K562 (cell line): ENCODE measurements around the gene MAP7D1. TPM values are rescaled to one million over a fixed set of nuclear protein-coding genes. Genes with fewer than 3 reads are reported as not detected.
A peak's percentile ranks its signal among the peaks of the same experiment; 100 is the strongest.

Source experiments
- ATAC-seq: fragments of 200-7000 bp; cut with Tn5 transposase; 3 replicates; pipeline ENCODE4 v1.9.1; 2020; ENCODE audit warnings: moderate library complexity
- BruUV-seq: library from RNA; stranded (reverse); fragments of 400-500 nt; replicated peaks from 2 replicates; lab custom pipeline; 2021; lab: Mats Ljungman, UMichigan
- CTCF ChIA-PET: fragments of 300-600 bp; formaldehyde crosslinking; extraction: SDS; loops from one replicate; lab custom pipeline; 2021; ENCODE audit warnings: low intra/inter-chr PET ratio; lab: Yijun Ruan, JAX
- POLR2A ChIA-PET: fragments of 300-600, 350-650 bp; sonication (Branson Sonifier 250); formaldehyde crosslinking; extraction: SDS; loops from one replicate; lab custom pipeline; 2021; ENCODE audit warnings: antibody characterized with exemption, inconsistent platforms; lab: Yijun Ruan, JAX
- DNase-seq, 4 experiments: peaks; one replicate each; pipeline versions ENCODE4 v3.0.0 to v3.0.0-alpha.2; 2011 to 2018; ENCODE audit warnings: low spot score in 3 of 4, mixed read lengths in 3 of 4; ENCODE audit errors: extremely low read depth in 1 of 4
- FAIRE-seq: peaks from 2 replicates; lab custom pipeline; 2011; peaks lifted over from hg19 to GRCh38; lab: Jason Lieb, UNC
- H2AFZ ChIP-seq: 2 replicates; pipeline ENCODE4 v1.6.0; 2011; ENCODE audit warnings: low read depth, low read length, control low read depth, inconsistent platforms
- H3K27ac ChIP-seq: fragments of 200-600 bp; 3 replicates; pipeline ENCODE4 v1.8.0; 2011; ENCODE audit warnings: low read depth, mild to moderate bottlenecking, control low read depth, inconsistent platforms, low read length, moderate library complexity, mixed read lengths; ENCODE audit errors: extremely low read depth
- H3K27me3 ChIP-seq, 2 experiments: fragments of 300-600 bp in 1 of 2; 2 replicates in 1 of 2; 3 replicates in 1 of 2; pipeline versions ENCODE4 v1.6.0 to v1.8.0; 2011; ENCODE audit warnings: inconsistent platforms in 2 of 2, low read length in 2 of 2, mild to moderate bottlenecking in 1 of 2, mixed read lengths in 1 of 2, moderate library complexity in 1 of 2; ENCODE audit not compliant: control insufficient read depth in 2 of 2, insufficient read depth in 2 of 2
- H3K36me3 ChIP-seq: fragments of 300-600 bp; 3 replicates; pipeline ENCODE4 v1.8.0; 2011; ENCODE audit warnings: mild to moderate bottlenecking, low read length, inconsistent platforms; ENCODE audit not compliant: control insufficient read depth, insufficient read depth
- H3K4me1 ChIP-seq, 2 experiments: fragments of 200-600 bp in 1 of 2; replicated peaks in 1 of 2; 2 replicates in 1 of 2; 3 replicates in 1 of 2; pipeline versions ENCODE4 v1.5.1 to v1.8.0; 2011; ENCODE audit warnings: inconsistent platforms in 2 of 2, low read length in 2 of 2, mild to moderate bottlenecking in 1 of 2, mixed read lengths in 1 of 2, moderate library complexity in 1 of 2; ENCODE audit not compliant: control insufficient read depth in 2 of 2, insufficient read depth in 2 of 2
- H3K4me2 ChIP-seq: 2 replicates; pipeline ENCODE4 v1.6.1; 2011; ENCODE audit warnings: low read length, control low read depth, inconsistent platforms, mixed read lengths; ENCODE audit not compliant: insufficient read depth
- H3K4me3 ChIP-seq: fragments of 200-600 bp; sonication (generic), shearing (Covaris generic); 2 replicates; pipeline ENCODE4 v1.5.1; 2016; ENCODE audit warnings: control low read depth, inconsistent platforms
- H3K79me2 ChIP-seq: fragments of 200-600 bp; 3 replicates; pipeline ENCODE4 v1.8.0; 2011; ENCODE audit warnings: low read length, inconsistent platforms; ENCODE audit not compliant: control insufficient read depth, insufficient read depth
- H3K9ac ChIP-seq, 2 experiments: 2 replicates each; pipeline versions ENCODE4 v1.6.0 to v1.6.1; 2011; ENCODE audit warnings: low read depth in 2 of 2, low read length in 2 of 2, control low read depth in 1 of 2, inconsistent platforms in 1 of 2, mild to moderate bottlenecking in 1 of 2, mixed read lengths in 1 of 2; ENCODE audit not compliant: insufficient read depth in 1 of 2
- H3K9me1 ChIP-seq: one replicate; pipeline ENCODE4 v1.6.0; 2011; ENCODE audit warnings: inconsistent platforms, mild to moderate bottlenecking, low read length, moderate library complexity; ENCODE audit not compliant: control insufficient read depth, insufficient read depth
- H3K9me3 ChIP-seq: replicated peaks from 2 replicates; pipeline ENCODE4 v1.5.1; 2011; ENCODE audit warnings: low read depth, low read length, inconsistent platforms; ENCODE audit not compliant: control insufficient read depth, insufficient read depth
- H4K20me1 ChIP-seq: replicated peaks from 2 replicates; pipeline ENCODE4 v1.6.1; 2011; ENCODE audit warnings: low read length, inconsistent platforms, mixed read lengths; ENCODE audit not compliant: control insufficient read depth, insufficient read depth
- KHSRP ChIP-seq: fragments of 450-650 bp; IDR thresholded peaks from 2 replicates; pipeline ENCODE4 v1.6.1; 2017
- MIER1 ChIP-seq: fragments of 450-650 bp; IDR thresholded peaks from 2 replicates; pipeline ENCODE4 v1.6.1; 2016; ENCODE audit warnings: antibody characterized with exemption, mild to moderate bottlenecking, low read depth
- POLR2H ChIP-seq: IDR thresholded peaks from 2 replicates; pipeline ENCODE4 v1.6.1; 2016; ENCODE audit warnings: missing genetic modification characterization, low read depth, mild to moderate bottlenecking, control low read depth, missing compliant biosample characterization, moderate library complexity
- SMARCA5 ChIP-seq: fragments of 450-650 bp; IDR thresholded peaks from 2 replicates; pipeline ENCODE4 v1.6.1; 2016
- TCF7 ChIP-seq: sonication (generic); IDR thresholded peaks from 2 replicates; pipeline ENCODE4 v1.6.1; 2016; ENCODE audit warnings: antibody characterized with exemption, borderline replicate concordance
- TEAD2 ChIP-seq: fragments of 450-650 bp; IDR thresholded peaks from 2 replicates; pipeline ENCODE4 v1.6.1; 2016; ENCODE audit warnings: missing genetic modification characterization, control low read depth, missing compliant biosample characterization
- ZNF23 ChIP-seq: fragments of 250-450 bp; sonication (Bioruptor Pico); IDR thresholded peaks from 2 replicates; pipeline ENCODE4 v1.4.0; 2020; ENCODE audit warnings: mild to moderate bottlenecking
- WGBS: fragments of 100-300 bp; shearing (Covaris generic); methylation state at CpG from one replicate; pipeline ENCODE4 v1.1.6; 2016; ENCODE audit warnings: low coverage, mixed read lengths; ENCODE audit not compliant: insufficient coverage; ENCODE audit errors: missing lambda C conversion rate; 5-methylcytosine and 5-hydroxymethylcytosine counted together
- in situ Hi-C: fragments of 300-500 bp; cut with MboI; formaldehyde crosslinking; loops from 4 replicates; pipeline ENCODE4 v1.15.0; 2018; ENCODE audit warnings: inconsistent platforms, mixed read lengths
- intact Hi-C: fragments of 100-400 bp; cut with micrococcal nuclease; formaldehyde crosslinking; loops from 2 replicates; pipeline ENCODE4 v1.14.2; 2022
- polyA plus RNA-seq, 8 experiments: library from polyadenylated mRNA; depleted of rRNA in 4 of 8; stranded (reverse) in 5 of 8; unstranded in 3 of 8; fragments of >200 nt; fragmentation: Nextera tagmentation in 2 of 8; fragmentation: Illumina TruSeq in 1 of 8; extraction: Ambion mirVana in 2 of 8; extraction: Trizol in 1 of 8; gene quantifications; 2 replicates each; pipeline versions ENCODE4 v1.2.1 to v1.2.3, GENCODE V29; 2011 to 2014; ENCODE audit warnings: inconsistent platforms in 1 of 8, missing spikeins in 1 of 8
- total RNA-seq, 7 experiments: library from RNA; depleted of rRNA in 6 of 7; stranded (reverse); fragments of >200 nt in 6 of 7; fragmentation: Illumina TruSeq in 2 of 7; extraction: Trizol in 2 of 7; gene quantifications; 2 replicates each; pipeline versions ENCODE4 v1.2.1 to v1.2.3, GENCODE V29; 2011 to 2021; ENCODE audit warnings: low replicate concordance in 1 of 7
- TF ChIP-seq, protein P1 (sequence below): sonication (generic); formaldehyde crosslinking; IDR thresholded peaks from 2 replicates; pipeline ENCODE4 v1.9.0; 2022; ENCODE audit warnings: mild to moderate bottlenecking, missing genetic modification reagents
- TF ChIP-seq, protein P2 (sequence below), 2 experiments: IDR thresholded peaks; 2 replicates each; pipeline ENCODE4 v1.6.1; 2011; ENCODE audit warnings: borderline replicate concordance in 1 of 2, control low read depth in 1 of 2, low read depth in 1 of 2, low read length in 1 of 2, mild to moderate bottlenecking in 1 of 2, mixed read lengths in 1 of 2, moderate library complexity in 1 of 2; ENCODE audit not compliant: insufficient read depth in 1 of 2, insufficient read length in 1 of 2, poor library complexity in 1 of 2, severe bottlenecking in 1 of 2; ENCODE audit errors: extremely low read depth in 1 of 2
- TF ChIP-seq, protein P3 (sequence below): sonication (generic); formaldehyde crosslinking; IDR thresholded peaks from 2 replicates; pipeline ENCODE4 v1.9.0; 2022; ENCODE audit warnings: mild to moderate bottlenecking, missing genetic modification reagents
- TF ChIP-seq, protein P4 (sequence below): sonication (generic); formaldehyde crosslinking; IDR thresholded peaks from 2 replicates; pipeline ENCODE4 v1.8.0; 2022; ENCODE audit warnings: mild to moderate bottlenecking, missing genetic modification reagents, borderline replicate concordance
- TF ChIP-seq, protein P5 (sequence below): fragments of 450-650 bp; IDR thresholded peaks from 2 replicates; pipeline ENCODE4 v1.6.1; 2016; ENCODE audit warnings: borderline replicate concordance

Gene MAP7D1
- total and polyA plus RNA-seq, 9 of the 15 experiments (the other 6 are each of a cell fraction or from before 2014, with no cell fraction given) = 3.6 to 108 (median 34.5) TPM

DNA sequence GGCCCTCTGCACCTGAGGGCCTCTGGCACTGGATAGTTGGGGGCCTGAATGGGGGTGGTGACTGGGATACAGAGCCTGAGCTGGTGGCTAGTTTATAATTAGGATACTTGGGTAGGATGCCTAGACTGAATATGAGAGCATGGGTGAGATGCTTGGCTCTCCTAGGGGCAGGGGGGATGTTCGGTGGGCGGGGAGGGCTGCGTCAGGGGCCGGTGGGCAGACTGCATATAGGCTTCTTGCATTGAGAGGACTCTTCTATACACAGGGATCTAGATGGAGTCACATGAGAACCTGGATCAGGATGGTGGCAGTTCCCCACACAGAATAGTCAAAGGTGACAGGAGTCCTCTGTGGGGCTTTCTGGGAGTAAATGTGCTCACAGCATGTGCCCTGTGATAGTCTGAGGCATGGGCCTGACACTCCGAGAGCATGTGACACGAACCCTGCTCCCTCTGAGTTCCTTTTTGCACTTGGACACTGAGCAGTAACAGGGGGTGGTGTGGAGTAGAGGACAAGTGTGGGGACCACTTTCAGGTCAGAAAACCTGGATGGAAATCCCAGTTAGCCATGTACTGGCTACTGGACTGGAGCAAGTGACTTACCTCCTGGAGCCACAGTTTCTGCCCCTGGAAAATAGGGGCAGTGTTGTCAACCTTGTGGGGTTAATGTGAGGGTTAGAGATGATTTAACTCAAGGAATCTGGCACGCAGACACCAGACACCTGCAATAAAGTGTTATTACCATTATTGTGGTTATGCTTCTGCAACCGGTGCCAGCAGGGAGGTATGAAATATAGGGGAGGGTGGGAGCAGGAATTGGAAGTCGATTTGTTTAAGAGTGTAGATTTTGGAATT lies 2.2 kb downstream of the MAP7D1 start:
- peak overlapping the region; percentile 84; the same call in 1 of the 3 replicates for H3K27ac ChIP-seq
- DNase-seq = no peak
- H3K4me1 ChIP-seq = peaks cover 54 to 67% of the 10 kb centered on the region in 2 experiments
- peaks cover 4% of the 10 kb centered on the region for H3K9me1 ChIP-seq
- no peak for FAIRE-seq
- no peaks in the 10 kb centered on the region for H3K27me3 ChIP-seq
- H3K4me3 ChIP-seq = peak overlapping the region; percentile 92; the same call in 1 of the 2 replicates
- H3K36me3 ChIP-seq = peaks cover 32% of the 10 kb centered on the region
- in situ Hi-C loops (no loop called here), intact Hi-C loops (no loop called here)
- H2AFZ ChIP-seq = no peak overlapping the region
- BruUV-seq = TSS peak; percentile 38
- H3K9ac ChIP-seq = peak overlapping the region; percentile 81 to 86
- 73% methylated on average over 9 of the region's 9 CpGs for WGBS
- 0 out of 2 replicates have a peak, but pooled peaks cover 3% of the 10 kb centered on the region for H4K20me1 ChIP-seq
- H3K4me2 ChIP-seq = peak overlapping the region; percentile 87
- ChIA-PET CTCF (interaction anchor here (0.9 kb wide), 1 partner anchor 31 kb away, joined by 3 read pairs; no protein-coding TSS in a partner anchor), POLR2A (interaction anchor here (1.5 to 5.5 kb wide), 3 partner anchors 7 to 30 kb away, joined by 5 to 16 read pairs (median 5); no protein-coding TSS in a partner anchor)
- H3K9me3 ChIP-seq = no peaks in the 10 kb centered on the region
- H3K79me2 ChIP-seq = peaks cover 75% of the 10 kb centered on the region
- ATAC-seq = no peak
- TF ChIP-seq, protein P1, sequence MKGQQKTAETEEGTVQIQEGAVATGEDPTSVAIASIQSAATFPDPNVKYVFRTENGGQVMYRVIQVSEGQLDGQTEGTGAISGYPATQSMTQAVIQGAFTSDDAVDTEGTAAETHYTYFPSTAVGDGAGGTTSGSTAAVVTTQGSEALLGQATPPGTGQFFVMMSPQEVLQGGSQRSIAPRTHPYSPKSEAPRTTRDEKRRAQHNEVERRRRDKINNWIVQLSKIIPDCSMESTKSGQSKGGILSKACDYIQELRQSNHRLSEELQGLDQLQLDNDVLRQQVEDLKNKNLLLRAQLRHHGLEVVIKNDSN (CRISPR knock-in tag) = peak; percentile 35; the same call in 1 of the 2 replicates
- TF ChIP-seq MIER1 (no peak), ZNF23 (no peak), KHSRP (no peak), TEAD2 (tag) (no peak), TCF7 (no peak), POLR2H (tag) (no peak), SMARCA5 (no peak)
- TF ChIP-seq, protein P2, sequence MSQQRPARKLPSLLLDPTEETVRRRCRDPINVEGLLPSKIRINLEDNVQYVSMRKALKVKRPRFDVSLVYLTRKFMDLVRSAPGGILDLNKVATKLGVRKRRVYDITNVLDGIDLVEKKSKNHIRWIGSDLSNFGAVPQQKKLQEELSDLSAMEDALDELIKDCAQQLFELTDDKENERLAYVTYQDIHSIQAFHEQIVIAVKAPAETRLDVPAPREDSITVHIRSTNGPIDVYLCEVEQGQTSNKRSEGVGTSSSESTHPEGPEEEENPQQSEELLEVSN (IDR thresholded peaks at IDR 0.05; ENCODE audit: borderline replicate concordance in 1 of 2, extremely low read depth in 1 of 2, insufficient read depth in 1 of 2, insufficient read length in 1 of 2, low read depth in 1 of 2, low read length in 1 of 2, poor library complexity in 1 of 2, severe bottlenecking in 1 of 2) = peak in 1 of 2 experiments; percentile 46
- TF ChIP-seq, protein P3, sequence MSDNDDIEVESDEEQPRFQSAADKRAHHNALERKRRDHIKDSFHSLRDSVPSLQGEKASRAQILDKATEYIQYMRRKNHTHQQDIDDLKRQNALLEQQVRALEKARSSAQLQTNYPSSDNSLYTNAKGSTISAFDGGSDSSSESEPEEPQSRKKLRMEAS (CRISPR knock-in tag) = peak; percentile 52; the same call in 1 of the 2 replicates
- TF ChIP-seq, protein P4, sequence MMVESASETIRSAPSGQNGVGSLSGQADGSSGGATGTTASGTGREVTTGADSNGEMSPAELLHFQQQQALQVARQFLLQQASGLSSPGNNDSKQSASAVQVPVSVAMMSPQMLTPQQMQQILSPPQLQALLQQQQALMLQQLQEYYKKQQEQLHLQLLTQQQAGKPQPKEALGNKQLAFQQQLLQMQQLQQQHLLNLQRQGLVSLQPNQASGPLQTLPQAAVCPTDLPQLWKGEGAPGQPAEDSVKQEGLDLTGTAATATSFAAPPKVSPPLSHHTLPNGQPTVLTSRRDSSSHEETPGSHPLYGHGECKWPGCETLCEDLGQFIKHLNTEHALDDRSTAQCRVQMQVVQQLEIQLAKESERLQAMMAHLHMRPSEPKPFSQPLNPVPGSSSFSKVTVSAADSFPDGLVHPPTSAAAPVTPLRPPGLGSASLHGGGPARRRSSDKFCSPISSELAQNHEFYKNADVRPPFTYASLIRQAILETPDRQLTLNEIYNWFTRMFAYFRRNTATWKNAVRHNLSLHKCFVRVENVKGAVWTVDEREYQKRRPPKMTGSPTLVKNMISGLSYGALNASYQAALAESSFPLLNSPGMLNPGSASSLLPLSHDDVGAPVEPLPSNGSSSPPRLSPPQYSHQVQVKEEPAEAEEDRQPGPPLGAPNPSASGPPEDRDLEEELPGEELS (CRISPR knock-in tag) = no peak
- TF ChIP-seq, protein P5, sequence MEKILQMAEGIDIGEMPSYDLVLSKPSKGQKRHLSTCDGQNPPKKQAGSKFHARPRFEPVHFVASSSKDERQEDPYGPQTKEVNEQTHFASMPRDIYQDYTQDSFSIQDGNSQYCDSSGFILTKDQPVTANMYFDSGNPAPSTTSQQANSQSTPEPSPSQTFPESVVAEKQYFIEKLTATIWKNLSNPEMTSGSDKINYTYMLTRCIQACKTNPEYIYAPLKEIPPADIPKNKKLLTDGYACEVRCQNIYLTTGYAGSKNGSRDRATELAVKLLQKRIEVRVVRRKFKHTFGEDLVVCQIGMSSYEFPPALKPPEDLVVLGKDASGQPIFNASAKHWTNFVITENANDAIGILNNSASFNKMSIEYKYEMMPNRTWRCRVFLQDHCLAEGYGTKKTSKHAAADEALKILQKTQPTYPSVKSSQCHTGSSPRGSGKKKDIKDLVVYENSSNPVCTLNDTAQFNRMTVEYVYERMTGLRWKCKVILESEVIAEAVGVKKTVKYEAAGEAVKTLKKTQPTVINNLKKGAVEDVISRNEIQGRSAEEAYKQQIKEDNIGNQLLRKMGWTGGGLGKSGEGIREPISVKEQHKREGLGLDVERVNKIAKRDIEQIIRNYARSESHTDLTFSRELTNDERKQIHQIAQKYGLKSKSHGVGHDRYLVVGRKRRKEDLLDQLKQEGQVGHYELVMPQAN = no peak
